Colonic mucosa (tissue), 4 donors: ENCODE data around the gene SPATA3. TPM values are rescaled to one million over a fixed set of nuclear protein-coding genes. Genes with fewer than 3 reads are reported as not detected.

Experiments used
- DNase-seq: peaks from one replicate; pipeline ENCODE4 v3.0.0-alpha.2; 2020
- H3K27ac ChIP-seq: fragments of 200-600 bp; one replicate; pipeline ENCODE4 v1.8.0; 2021
- H3K27me3 ChIP-seq: fragments of 200-600 bp; one replicate; pipeline ENCODE4 v1.8.0; 2021
- H3K36me3 ChIP-seq: fragments of 200-600 bp; one replicate; pipeline ENCODE4 v1.8.0; 2021
- H3K4me1 ChIP-seq: fragments of 200-600 bp; one replicate; pipeline ENCODE4 v1.8.0; 2021; ENCODE audit warnings: mild to moderate bottlenecking
- H3K4me3 ChIP-seq: fragments of 200-600 bp; one replicate; pipeline ENCODE4 v1.8.0; 2021
- H3K9ac ChIP-seq, 2 donors: one replicate each; pipeline ENCODE4 v1.7.0; 2013; ENCODE audit warnings: control low read depth in 2 of 2, low read depth in 2 of 2, low read length in 2 of 2
- H3K9me3 ChIP-seq: fragments of 200-600 bp; one replicate; pipeline ENCODE4 v1.8.0; 2021
- CTCF ChIP-seq: fragments of 200-600 bp; IDR thresholded peaks from one replicate; pipeline ENCODE4 v1.8.0; 2022; ENCODE audit warnings: antibody characterized with exemption, mild to moderate bottlenecking
- intact Hi-C: fragments of 100-400 bp; cut with DNase I; formaldehyde crosslinking; loops from one replicate; pipeline ENCODE4 v1.14.1; 2022
- total RNA-seq, 2 donors: library from RNA; stranded (reverse); fragmentation: NEBNext Ultra II Directional in 1 of 2; extraction: Animal tissue kit (Norgen Biotek cat#: 25700) in 1 of 2; gene quantifications; one replicate each; pipeline ENCODE4 v1.2.1, GENCODE V29; 2021
- donor health status: healthy.
- donor health status: DM: no; HTN: no; CAD: no.
- donor health status: DM: no; HTN: no; CAD: no.

Gene SPATA3
- total RNA-seq, 2 donors from 2014 or later: not detected

GRCh38 chr2:230950874-230951339 is 45.0 kb upstream of the SPATA3 start:
- intact Hi-C loops: no loop called here
- Histone ChIP-seq H3K36me3 (no peaks in the 10 kb centered on the region), H3K27me3 (no peaks in the 10 kb centered on the region), H3K9ac (no peak overlapping the region), H3K9me3 (no peaks in the 10 kb centered on the region), H3K4me3 (no peak overlapping the region), H3K4me1 (no peaks in the 10 kb centered on the region), H3K27ac (no peak overlapping the region)
- no peak for DNase-seq
- TF ChIP-seq CTCF: no peak

- no peaks in the 10 kb centered on the region for H3K36me3 ChIP-seq
- no peak for TF ChIP-seq CTCF
- no peak overlapping the region for H3K9ac ChIP-seq
- no peaks in the 10 kb centered on the region for H3K27me3 ChIP-seq
- H3K27ac ChIP-seq: no peak overlapping the region
- no peaks in the 10 kb centered on the region for H3K9me3 ChIP-seq
- no peak for DNase-seq
- intact Hi-C loops: no loop called here
- H3K4me1 ChIP-seq: no peaks in the 10 kb centered on the region
- no peak overlapping the region for H3K4me3 ChIP-seq
These were observed 44.5 kb upstream of the SPATA3 start for GRCh38 chr2:230951396-230951795.

GRCh38 chr2:230952226-230952956 is 43.5 kb upstream of the SPATA3 start:
- H3K4me3 ChIP-seq: no peak overlapping the region
- no peaks in the 10 kb centered on the region for H3K27me3 ChIP-seq
- no peaks in the 10 kb centered on the region for H3K9me3 ChIP-seq
- no peak overlapping the region for H3K27ac ChIP-seq
- no peaks in the 10 kb centered on the region for H3K36me3 ChIP-seq
- DNase-seq: no peak
- H3K9ac ChIP-seq: no peak overlapping the region
- intact Hi-C loops: no loop called here
- TF ChIP-seq CTCF: no peak
- H3K4me1 ChIP-seq: no peaks in the 10 kb centered on the region

- no peak for TF ChIP-seq CTCF
- no peak for DNase-seq
- Histone ChIP-seq H3K4me1 (no peaks in the 10 kb centered on the region), H3K27ac (no peak overlapping the region), H3K9me3 (no peaks in the 10 kb centered on the region), H3K36me3 (no peaks in the 10 kb centered on the region), H3K4me3 (no peak overlapping the region), H3K27me3 (no peaks in the 10 kb centered on the region), H3K9ac (no peak overlapping the region)
- intact Hi-C loops: no loop called here
These were observed 42.1 kb upstream of the SPATA3 start for GRCh38 chr2:230953845-230954244.

GRCh38 chr2:230954746-230955145 is 41.2 kb upstream of the SPATA3 start:
- no peaks in the 10 kb centered on the region for H3K36me3 ChIP-seq
- H3K4me3 ChIP-seq: no peak overlapping the region
- no peaks in the 10 kb centered on the region for H3K27me3 ChIP-seq
- no peaks in the 10 kb centered on the region for H3K4me1 ChIP-seq
- H3K9me3 ChIP-seq: no peaks in the 10 kb centered on the region
- H3K9ac ChIP-seq: no peak overlapping the region
- DNase-seq: no peak
- no peak overlapping the region for H3K27ac ChIP-seq
- no peak for TF ChIP-seq CTCF
- intact Hi-C loops: no loop called here
